HG03025 (cell line): ENCODE measurements around the gene ZBTB49.

Experiments used
- ATAC-seq: cut with Tn5 transposase; IDR thresholded peaks from one replicate; pipeline ENCODE4 v1.9.1; 2021; ENCODE audit warnings: mild to moderate bottlenecking, moderate library complexity; ENCODE audit not compliant: unreplicated experiment, low FRiP score

ZBTB49 gene

GRCh38 chr4:4349867-4350266 is 59.8 kb downstream of the ZBTB49 start:
- no peak for ATAC-seq

GRCh38 chr4:4350909-4351308 is 60.9 kb downstream of the ZBTB49 start:
- ATAC-seq: no peak

DNA sequence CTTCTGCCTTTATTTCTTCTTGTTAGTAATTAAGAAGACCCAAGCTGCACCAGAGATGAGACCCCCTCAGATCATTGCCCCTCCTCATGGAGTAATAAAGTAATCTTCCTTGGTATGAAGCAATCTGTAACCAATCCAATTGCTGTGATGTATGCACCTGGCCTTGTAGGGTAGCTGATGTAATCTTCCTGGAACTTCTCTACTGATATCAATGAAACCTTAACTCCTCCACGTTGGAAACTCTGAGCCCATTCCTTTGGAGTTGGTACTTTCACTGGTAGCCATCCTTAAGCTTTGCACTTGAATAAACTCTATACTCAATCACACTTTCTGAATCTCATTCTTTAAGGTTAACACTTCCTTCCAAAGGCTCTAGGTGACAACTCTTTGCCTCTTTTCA is 65.3 kb downstream of the ZBTB49 start:
- no peak for ATAC-seq

- ATAC-seq: no peak
These were observed 66.3 kb downstream of the ZBTB49 start for GRCh38 chr4:4356106-4357041.

GRCh38 chr4:4358093-4358854 is 68.2 kb downstream of the ZBTB49 start:
- ATAC-seq: no peak

- ATAC-seq: no peak
These were observed 71.8 kb downstream of the ZBTB49 start for GRCh38 chr4:4361883-4362282.

- no peak for ATAC-seq
These were observed 73.1 kb downstream of the ZBTB49 start for GRCh38 chr4:4362991-4363697.

DNA sequence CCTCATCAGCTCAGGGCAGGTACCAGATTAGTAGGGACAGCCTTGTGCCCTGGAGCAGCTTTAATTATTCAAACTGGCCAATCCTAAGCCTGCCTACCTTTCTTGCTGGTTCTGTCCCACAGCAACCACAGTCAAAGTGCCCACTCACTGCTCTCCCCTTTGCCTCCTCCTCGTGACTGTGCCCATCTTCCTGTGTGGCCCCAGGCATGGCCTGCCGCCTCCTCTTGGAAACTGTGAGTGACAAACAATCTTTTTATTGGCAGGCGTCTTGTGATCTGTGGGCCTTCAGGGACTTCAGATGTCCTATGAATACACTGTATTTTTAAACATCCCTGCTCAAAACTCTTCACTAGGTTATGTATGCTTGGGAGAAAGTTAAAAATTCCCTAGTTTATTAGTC is 74.0 kb downstream of the ZBTB49 start:
- no peak for ATAC-seq

DNA sequence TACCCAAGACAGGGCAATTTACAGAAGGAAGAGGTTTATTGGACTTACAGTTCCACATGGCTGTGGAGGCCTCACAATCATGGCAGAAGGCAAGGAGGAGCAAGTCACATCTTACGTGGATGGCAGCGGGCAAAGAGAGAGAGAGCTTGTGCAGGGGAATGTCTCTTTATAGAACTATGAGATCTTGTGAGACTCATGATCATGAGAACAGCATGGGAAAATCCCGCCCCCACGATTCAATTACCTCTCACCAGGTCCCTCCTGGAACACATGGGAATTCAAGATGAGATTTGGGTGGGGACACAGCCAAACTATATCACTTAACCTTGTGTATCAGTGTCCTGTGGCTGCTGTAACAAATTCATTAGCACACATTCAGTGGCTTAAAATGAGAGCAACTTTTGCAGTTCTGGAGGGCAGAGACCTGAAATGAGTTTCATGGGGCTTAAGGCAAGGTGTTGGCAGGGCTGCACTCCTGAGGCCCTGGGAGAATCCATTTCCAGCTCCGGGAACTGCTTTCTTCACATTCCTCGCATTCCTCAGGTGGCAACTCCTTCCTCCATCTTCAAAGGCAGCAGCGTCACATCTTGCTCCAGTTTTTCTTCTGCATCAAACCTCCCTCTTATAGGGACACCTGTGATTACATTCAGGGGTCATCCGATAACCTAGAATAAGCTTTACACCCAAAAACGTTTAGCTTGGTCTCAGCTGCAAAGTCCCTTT is 74.6 kb downstream of the ZBTB49 start:
- ATAC-seq: no peak

GRCh38 chr4:4368809-4369580 is 78.9 kb downstream of the ZBTB49 start:
- ATAC-seq: no peak
